ENCODE results near the gene SLC52A3.
"Not testable (repeated sequence)": the region's sequence is repeated elsewhere in the genome, so short reads cannot be mapped to it uniquely, and the experiment has no call there.

The SLC52A3 gene

GRCh38 chr20:768426-768978, at the start of gene SLC52A3:
Gene SLC52A3, minus strand, starts transcription at chr20:768500. Its CDS starts 2,726 bp downstream, at chr20:765774.
- Histone ChIP-seq H3K27ac (ENCODE audit: low read length) (no peak within 1 kb of the TSS), H3K4me1 (ENCODE audit: insufficient read depth, low read length) (peaks cover 5% of the 10 kb centered on the region; the same call in 1 of the 2 replicates), H3K9me3 (ENCODE audit: insufficient read depth, low read depth, low read length) (no peaks in the 10 kb centered on the region), H3K4me3 (ENCODE audit: low read length) (no peak within 1 kb of the TSS), H3K36me3 (ENCODE audit: insufficient read depth, low read depth, low read length) (no peaks in the 10 kb centered on the region), H3K9ac (ENCODE audit: low read depth, low read length) (peak within 1 kb of the TSS; percentile 21; the same call in 1 of the 2 replicates), H3K27me3 (ENCODE audit: insufficient read depth, low read length) (no peaks in the 10 kb centered on the region)

GRCh38 chr20:815914-816606, 47.8 kb upstream of the SLC52A3 start:
- H3K36me3 ChIP-seq (ENCODE audit: insufficient read depth, low read depth, low read length): no peaks in the 10 kb centered on the region
- H3K4me3 ChIP-seq (ENCODE audit: low read length): no peak overlapping the region
- no peak overlapping the region for H3K27ac ChIP-seq (ENCODE audit: low read length)
- H3K27me3 ChIP-seq (ENCODE audit: insufficient read depth, low read length): no peaks in the 10 kb centered on the region
- no peaks in the 10 kb centered on the region for H3K9me3 ChIP-seq (ENCODE audit: insufficient read depth, low read depth, low read length)
- H3K9ac ChIP-seq (ENCODE audit: low read depth, low read length): no peak overlapping the region
- H3K4me1 ChIP-seq (ENCODE audit: insufficient read depth, low read length): no peaks in the 10 kb centered on the region

GRCh38 chr20:815226-815625, 46.9 kb upstream of the SLC52A3 start:
- H3K9ac ChIP-seq (ENCODE audit: low read depth, low read length): no peak overlapping the region
- no peaks in the 10 kb centered on the region for H3K4me1 ChIP-seq (ENCODE audit: insufficient read depth, low read length)
- H3K27ac ChIP-seq (ENCODE audit: low read length): no peak overlapping the region
- no peaks in the 10 kb centered on the region for H3K27me3 ChIP-seq (ENCODE audit: insufficient read depth, low read length)
- no peaks in the 10 kb centered on the region for H3K36me3 ChIP-seq (ENCODE audit: insufficient read depth, low read depth, low read length)
- no peaks in the 10 kb centered on the region for H3K9me3 ChIP-seq (ENCODE audit: insufficient read depth, low read depth, low read length)
- no peak overlapping the region for H3K4me3 ChIP-seq (ENCODE audit: low read length)

GRCh38 chr20:813390-813789, 45.1 kb upstream of the SLC52A3 start:
- H3K9me3 ChIP-seq (ENCODE audit: insufficient read depth, low read depth, low read length): peaks cover 8% of the 10 kb centered on the region
- no peak overlapping the region for H3K4me3 ChIP-seq (ENCODE audit: low read length)
- no peaks in the 10 kb centered on the region for H3K27me3 ChIP-seq (ENCODE audit: insufficient read depth, low read length)
- H3K36me3 ChIP-seq (ENCODE audit: insufficient read depth, low read depth, low read length): no peaks in the 10 kb centered on the region
- no peak overlapping the region for H3K27ac ChIP-seq (ENCODE audit: low read length)
- no peak overlapping the region for H3K9ac ChIP-seq (ENCODE audit: low read depth, low read length)
- no peaks in the 10 kb centered on the region for H3K4me1 ChIP-seq (ENCODE audit: insufficient read depth, low read length)

GRCh38 chr20:812435-812814, 44.1 kb upstream of the SLC52A3 start:
- H3K27ac ChIP-seq (ENCODE audit: low read length); H3K36me3 ChIP-seq (ENCODE audit: insufficient read depth, low read depth, low read length); H3K9ac ChIP-seq (ENCODE audit: low read depth, low read length); H3K4me1 ChIP-seq (ENCODE audit: insufficient read depth, low read length); H3K27me3 ChIP-seq (ENCODE audit: insufficient read depth, low read length); H3K4me3 ChIP-seq (ENCODE audit: low read length): not testable (repeated sequence)
- H3K9me3 ChIP-seq (ENCODE audit: insufficient read depth, low read depth, low read length): peaks cover 17% of the 10 kb centered on the region

- not testable (repeated sequence) for H3K4me1 ChIP-seq (ENCODE audit: insufficient read depth, low read length); H3K27ac ChIP-seq (ENCODE audit: low read length); H3K9ac ChIP-seq (ENCODE audit: low read depth, low read length); H3K36me3 ChIP-seq (ENCODE audit: insufficient read depth, low read depth, low read length); H3K27me3 ChIP-seq (ENCODE audit: insufficient read depth, low read length); H3K4me3 ChIP-seq (ENCODE audit: low read length)
- H3K9me3 ChIP-seq (ENCODE audit: insufficient read depth, low read depth, low read length): peaks cover 18% of the 10 kb centered on the region
These were observed 43.6 kb upstream of the SLC52A3 start for GRCh38 chr20:811776-812434.

- Histone ChIP-seq H3K27me3 (ENCODE audit: insufficient read depth, low read length) (no peaks in the 10 kb centered on the region), H3K36me3 (ENCODE audit: insufficient read depth, low read depth, low read length) (no peaks in the 10 kb centered on the region), H3K27ac (ENCODE audit: low read length) (no peak overlapping the region), H3K4me1 (ENCODE audit: insufficient read depth, low read length) (no peaks in the 10 kb centered on the region), H3K9ac (ENCODE audit: low read depth, low read length) (no peak overlapping the region), H3K9me3 (ENCODE audit: insufficient read depth, low read depth, low read length) (peaks cover 56% of the 10 kb centered on the region), H3K4me3 (ENCODE audit: low read length) (no peak overlapping the region)
These were observed 37.4 kb upstream of the SLC52A3 start for GRCh38 chr20:805713-806112.

- no peaks in the 10 kb centered on the region for H3K4me1 ChIP-seq (ENCODE audit: insufficient read depth, low read length)
- H3K27me3 ChIP-seq (ENCODE audit: insufficient read depth, low read length): no peaks in the 10 kb centered on the region
- H3K36me3 ChIP-seq (ENCODE audit: insufficient read depth, low read depth, low read length): no peaks in the 10 kb centered on the region
- H3K27ac ChIP-seq (ENCODE audit: low read length): no peak overlapping the region
- peaks cover 35% of the 10 kb centered on the region for H3K9me3 ChIP-seq (ENCODE audit: insufficient read depth, low read depth, low read length)
- H3K9ac ChIP-seq (ENCODE audit: low read depth, low read length): no peak overlapping the region
- no peak overlapping the region for H3K4me3 ChIP-seq (ENCODE audit: low read length)
These were observed 33.4 kb upstream of the SLC52A3 start for GRCh38 chr20:801678-802077.

- H3K4me1 ChIP-seq (ENCODE audit: insufficient read depth, low read length); H3K27me3 ChIP-seq (ENCODE audit: insufficient read depth, low read length); H3K36me3 ChIP-seq (ENCODE audit: insufficient read depth, low read depth, low read length); H3K9ac ChIP-seq (ENCODE audit: low read depth, low read length); H3K27ac ChIP-seq (ENCODE audit: low read length); H3K4me3 ChIP-seq (ENCODE audit: low read length): not testable (repeated sequence)
- H3K9me3 ChIP-seq (ENCODE audit: insufficient read depth, low read depth, low read length): peaks cover 21% of the 10 kb centered on the region
These were observed 31.7 kb upstream of the SLC52A3 start for GRCh38 chr20:800026-800425.

- H3K9ac ChIP-seq (ENCODE audit: low read depth, low read length); H3K4me3 ChIP-seq (ENCODE audit: low read length); H3K4me1 ChIP-seq (ENCODE audit: insufficient read depth, low read length); H3K27me3 ChIP-seq (ENCODE audit: insufficient read depth, low read length); H3K9me3 ChIP-seq (ENCODE audit: insufficient read depth, low read depth, low read length); H3K36me3 ChIP-seq (ENCODE audit: insufficient read depth, low read depth, low read length); H3K27ac ChIP-seq (ENCODE audit: low read length): not testable (repeated sequence)
These were observed 30.4 kb upstream of the SLC52A3 start for GRCh38 chr20:798746-799145.

GRCh38 chr20:796921-797320, 28.6 kb upstream of the SLC52A3 start:
- Histone ChIP-seq H3K9me3 (ENCODE audit: insufficient read depth, low read depth, low read length) (peaks cover 10% of the 10 kb centered on the region; the same call in 1 of the 2 replicates), H3K4me1 (ENCODE audit: insufficient read depth, low read length) (no peaks in the 10 kb centered on the region; the same call in 1 of the 2 replicates), H3K27me3 (ENCODE audit: insufficient read depth, low read length) (no peaks in the 10 kb centered on the region), H3K9ac (ENCODE audit: low read depth, low read length) (no peak overlapping the region), H3K4me3 (ENCODE audit: low read length) (no peak overlapping the region), H3K27ac (ENCODE audit: low read length) (no peak overlapping the region), H3K36me3 (ENCODE audit: insufficient read depth, low read depth, low read length) (no peaks in the 10 kb centered on the region)

GRCh38 chr20:792248-792647, 23.9 kb upstream of the SLC52A3 start:
- H3K36me3 ChIP-seq (ENCODE audit: insufficient read depth, low read depth, low read length): no peaks in the 10 kb centered on the region
- H3K27ac ChIP-seq (ENCODE audit: low read length): no peak overlapping the region
- H3K4me1 ChIP-seq (ENCODE audit: insufficient read depth, low read length): peaks cover 20% of the 10 kb centered on the region; the same call in 1 of the 2 replicates
- H3K9ac ChIP-seq (ENCODE audit: low read depth, low read length): no peak overlapping the region
- H3K4me3 ChIP-seq (ENCODE audit: low read length): no peak overlapping the region
- H3K27me3 ChIP-seq (ENCODE audit: insufficient read depth, low read length): no peaks in the 10 kb centered on the region
- H3K9me3 ChIP-seq (ENCODE audit: insufficient read depth, low read depth, low read length): peaks cover 18% of the 10 kb centered on the region; the same call in 1 of the 2 replicates
